IMR-90 (cell line): ENCODE measurements around the gene KCNMB3. TPM values are rescaled to one million over a fixed set of nuclear protein-coding genes. Genes with fewer than 3 reads are reported as not detected.

Experiments
- ATAC-seq: fragments of 200-7000 bp; cut with Tn5 transposase; 2 replicates; pipeline ENCODE4 v1.9.1; 2020; ENCODE audit warnings: low read depth, mild to moderate bottlenecking, moderate library complexity
- BruUV-seq: library from RNA; stranded (reverse); fragments of 400-500 nt; replicated peaks from 2 replicates; lab custom pipeline; 2021; lab: Mats Ljungman, UMichigan
- CTCF ChIA-PET: fragments of 300-600 bp; formaldehyde crosslinking; extraction: SDS; loops from one replicate; lab custom pipeline; 2021; ENCODE audit warnings: antibody characterized with exemption; lab: Yijun Ruan, JAX
- POLR2A ChIA-PET: fragments of 300-600 bp; sonication (Branson Sonifier 250); formaldehyde crosslinking; loops from one replicate; lab custom pipeline; 2022; ENCODE audit warnings: antibody characterized with exemption; ENCODE audit not compliant: unreplicated experiment; lab: Charles Lee
- DNase-seq: peaks from one replicate; pipeline ENCODE4 v3.0.0; 2013
- H2AFZ ChIP-seq: replicated peaks from 2 replicates; pipeline ENCODE3; 2013; ENCODE audit warnings: low read length, mild to moderate bottlenecking; ENCODE audit not compliant: poor library complexity
- H2AK5ac ChIP-seq: 2 replicates; pipeline ENCODE4 v1.6.1; 2013; ENCODE audit warnings: low read depth, low read length, inconsistent platforms
- H2AK9ac ChIP-seq: replicated peaks from 2 replicates; pipeline ENCODE3; 2013; ENCODE audit warnings: mild to moderate bottlenecking, low read depth, low read length, moderate library complexity; ENCODE audit not compliant: poor library complexity
- H2BK120ac ChIP-seq: 2 replicates; pipeline ENCODE4 v1.6.1; 2013; ENCODE audit warnings: low read depth, low read length, inconsistent platforms
- H2BK15ac ChIP-seq: 3 replicates; pipeline ENCODE4 v1.6.1; 2013; ENCODE audit warnings: low read depth, low read length, inconsistent platforms
- H2BK20ac ChIP-seq: 2 replicates; pipeline ENCODE4 v1.6.1; 2013; ENCODE audit warnings: low read depth, mild to moderate bottlenecking, inconsistent platforms, low read length, moderate library complexity
- H2BK5ac ChIP-seq: 2 replicates; pipeline ENCODE4 v1.6.1; 2013; ENCODE audit warnings: mild to moderate bottlenecking, low read depth, low read length, inconsistent platforms; ENCODE audit not compliant: poor library complexity, severe bottlenecking
- H3K14ac ChIP-seq: replicated peaks from 2 replicates; pipeline ENCODE4 v1.6.1; 2013; ENCODE audit warnings: low read depth, low read length, inconsistent platforms
- H3K18ac ChIP-seq: 2 replicates; pipeline ENCODE4 v1.6.1; 2013; ENCODE audit warnings: low read depth, low read length, control low read depth
- H3K23ac ChIP-seq: 2 replicates; pipeline ENCODE4 v1.6.1; 2013; ENCODE audit warnings: low read depth, low read length, inconsistent platforms
- H3K27ac ChIP-seq: 2 replicates; pipeline ENCODE4 v1.5.1; 2013; ENCODE audit warnings: mild to moderate bottlenecking, control low read depth, low read length; ENCODE audit not compliant: insufficient read depth
- H3K27me3 ChIP-seq: 2 replicates; pipeline ENCODE4 v1.6.1; 2013; ENCODE audit warnings: low read length; ENCODE audit not compliant: control insufficient read depth, insufficient read depth
- H3K36me3 ChIP-seq: 2 replicates; pipeline ENCODE4 v1.6.1; 2013; ENCODE audit warnings: low read length, mixed read lengths; ENCODE audit not compliant: control insufficient read depth, insufficient read depth
- H3K4ac ChIP-seq: 2 replicates; pipeline ENCODE4 v1.6.1; 2013; ENCODE audit warnings: low read depth, low read length, inconsistent platforms
- H3K4me1 ChIP-seq: 2 replicates; pipeline ENCODE4 v1.6.1; 2013; ENCODE audit warnings: low read length, mixed read lengths; ENCODE audit not compliant: control insufficient read depth, insufficient read depth
- H3K4me2 ChIP-seq: 2 replicates; pipeline ENCODE4 v1.6.1; 2013; ENCODE audit warnings: low read depth, mild to moderate bottlenecking, control low read depth, low read length, moderate library complexity
- H3K4me3 ChIP-seq: 2 replicates; pipeline ENCODE4 v1.5.1; 2013; ENCODE audit warnings: low read depth, mild to moderate bottlenecking, control low read depth, low read length, moderate library complexity; ENCODE audit not compliant: insufficient read depth
- H3K56ac ChIP-seq: 2 replicates; pipeline ENCODE4 v1.6.1; 2013; ENCODE audit warnings: low read length, inconsistent platforms; ENCODE audit not compliant: insufficient read depth; ENCODE audit errors: extremely low read depth
- H3K79me1 ChIP-seq, 2 experiments: 2 replicates each; pipeline ENCODE4 v1.6.1; 2013; ENCODE audit warnings: low read length in 2 of 2, inconsistent platforms in 1 of 2, low read depth in 1 of 2
- H3K9ac ChIP-seq: 2 replicates; pipeline ENCODE4 v1.6.1; 2013; ENCODE audit warnings: low read depth, low read length, control low read depth
- H3K9me1 ChIP-seq: 2 replicates; pipeline ENCODE4 v1.6.1; 2013; ENCODE audit warnings: low read length, inconsistent platforms; ENCODE audit not compliant: insufficient read depth
- H3K9me3 ChIP-seq: 2 replicates; pipeline ENCODE4 v1.6.1; 2013; ENCODE audit warnings: low read length; ENCODE audit not compliant: control insufficient read depth, insufficient read depth
- H4K20me1 ChIP-seq: 2 replicates; pipeline ENCODE4 v1.6.1; 2013; ENCODE audit warnings: low read length, inconsistent platforms; ENCODE audit not compliant: insufficient read depth
- H4K5ac ChIP-seq: 2 replicates; pipeline ENCODE4 v1.6.1; 2013; ENCODE audit warnings: mild to moderate bottlenecking, low read depth, low read length, control low read depth
- H4K8ac ChIP-seq, 2 experiments: 2 replicates each; pipeline ENCODE4 v1.6.1; 2013; ENCODE audit warnings: low read depth in 2 of 2, low read length in 2 of 2, control low read depth in 1 of 2, inconsistent platforms in 1 of 2
- H4K91ac ChIP-seq: 2 replicates; pipeline ENCODE4 v1.6.1; 2013; ENCODE audit warnings: low read depth, low read length, inconsistent platforms; ENCODE audit not compliant: insufficient read depth
- MAFK ChIP-seq: IDR thresholded peaks from 2 replicates; pipeline ENCODE4 v1.6.1; 2012; ENCODE audit warnings: low read depth, low read length, improper control_type of control experiment
- USF2 ChIP-seq: fragments of 150-350 bp; IDR thresholded peaks from 2 replicates; pipeline ENCODE4 v1.6.1; 2017; ENCODE audit warnings: mild to moderate bottlenecking, antibody characterized with exemption, low read length, low read depth
- WGBS, 2 experiments: methylation state at CpG; one replicate each; pipeline versions ENCODE4 v1.1.5 to v1.1.7; 2013; ENCODE audit warnings: missing lambda C conversion rate in 2 of 2; ENCODE audit not compliant: insufficient read length in 1 of 2; ENCODE audit errors: extremely low coverage in 2 of 2; 5-methylcytosine and 5-hydroxymethylcytosine counted together
- dilution Hi-C: fragments of 300-500 bp; cut with HindIII; formaldehyde crosslinking; loops from one replicate; pipeline ENCODE4 v1.14.3; 2018; ENCODE audit warnings: low sequenced_read_pairs; ENCODE audit not compliant: unreplicated experiment
- in situ Hi-C: fragments of 300-500 bp; cut with MboI; formaldehyde crosslinking; loops from 3 replicates; pipeline ENCODE4 v1.14.3; 2019; ENCODE audit warnings: low sequenced_read_pairs, inconsistent platforms, mixed read lengths
- intact Hi-C: fragments of 100-400 bp; cut with micrococcal nuclease; formaldehyde crosslinking; loops from 2 replicates; pipeline ENCODE4 v1.10.0; 2022
- polyA plus RNA-seq, 3 experiments: library from polyadenylated mRNA; depleted of rRNA; stranded (reverse); fragments of >200 nt; gene quantifications; 2 replicates each; pipeline ENCODE4 v1.2.3, GENCODE V29; 2012; ENCODE audit warnings: low replicate concordance in 1 of 3
- total RNA-seq: library from RNA; depleted of rRNA; stranded (reverse); fragments of >200 nt; gene quantifications from 2 replicates; pipeline ENCODE4 v1.2.3, GENCODE V29; 2012

Gene KCNMB3
- total and polyA plus RNA-seq, 2 of the 4 experiments (the other 2 are of a cell fraction), result 0.72 to 1.2 TPM

- intact Hi-C loops, result no loop called here
- CTCF ChIA-PET, result no interaction called here
- no peak overlapping the region for H4K5ac ChIP-seq
Measured at GRCh38 chr3:179299316-179299715, 48.4 kb upstream of the KCNMB3 start.

More at GRCh38 chr3:179299316-179299715, 48.4 kb upstream of the KCNMB3 start:
- ATAC-seq (no peak), DNase-seq (no peak)
- H3K56ac ChIP-seq, result no peak overlapping the region
- TF ChIP-seq MAFK (no peak), USF2 (no peak)
- H2BK5ac ChIP-seq, result no peak overlapping the region
- no peaks in the 10 kb centered on the region for H3K9me1 ChIP-seq
- no peak overlapping the region for H3K4ac ChIP-seq
- H2AK5ac ChIP-seq, result no peak overlapping the region
- no peaks in the 10 kb centered on the region for H4K20me1 ChIP-seq
- no peak overlapping the region for H3K9ac ChIP-seq
- H3K9me3 ChIP-seq, result no peaks in the 10 kb centered on the region
- H3K79me1 ChIP-seq, result no peaks in the 10 kb centered on the region
- no peak overlapping the region for H3K14ac ChIP-seq
- no peak overlapping the region for H2BK120ac ChIP-seq
- no peak overlapping the region for H2AFZ ChIP-seq
- in situ Hi-C loops (no loop called here), dilution Hi-C loops (loop anchor here (25.0 kb wide), 1 partner anchor 187 kb away; no protein-coding TSS in a partner anchor)
- no peaks in the 10 kb centered on the region for H3K4me1 ChIP-seq
- no peak overlapping the region for H3K4me3 ChIP-seq
- no peaks in the 10 kb centered on the region for H3K36me3 ChIP-seq
- no peak overlapping the region for H2BK15ac ChIP-seq
- POLR2A ChIA-PET, result no interaction called here
- peaks cover 9% of the 10 kb centered on the region for H3K27me3 ChIP-seq
- no peak overlapping the region for H2BK20ac ChIP-seq
- H4K8ac ChIP-seq, result no peak overlapping the region
- H3K18ac ChIP-seq, result no peak overlapping the region
- no peak overlapping the region for H3K4me2 ChIP-seq
- BruUV-seq, result no TSS peak
- H4K91ac ChIP-seq, result no peak overlapping the region
- no peak overlapping the region for H3K23ac ChIP-seq
- no peak overlapping the region for H3K27ac ChIP-seq
- WGBS, 2 experiments, result no CpG with 5 or more reads among the region's 2 CpGs
- no peak overlapping the region for H2AK9ac ChIP-seq
